Panc1 (cell line): ENCODE results near the gene SCRG1. TPM values are rescaled to one million over a fixed set of nuclear protein-coding genes. Genes with fewer than 3 reads are reported as not detected.

ENCODE experiments used
- ATAC-seq: fragments of 200-7000 bp; cut with Tn5 transposase; 2 replicates; pipeline ENCODE4 v1.9.1; 2020; ENCODE audit warnings: mild to moderate bottlenecking, moderate library complexity
- BruUV-seq: library from RNA; stranded (reverse); fragments of 400-500 nt; replicated peaks from 2 replicates; lab custom pipeline; 2021; lab: Mats Ljungman, UMichigan
- CTCF ChIA-PET: fragments of 300-600 bp; sonication (Branson Sonifier 250); formaldehyde crosslinking; loops from one replicate; lab custom pipeline; 2022; ENCODE audit warnings: antibody characterized with exemption; lab: Charles Lee
- POLR2A ChIA-PET: fragments of 300-600 bp; sonication (Branson Sonifier 250); formaldehyde crosslinking; loops from one replicate; lab custom pipeline; 2022; ENCODE audit warnings: antibody characterized with exemption; lab: Charles Lee
- DNase-seq: peaks from one replicate; pipeline ENCODE4 v3.0.0-alpha.2; 2010; ENCODE audit warnings: low read depth, low spot score
- H3K27ac ChIP-seq: 2 replicates; pipeline ENCODE4 v1.5.1; 2011; ENCODE audit warnings: mild to moderate bottlenecking, low read length, inconsistent platforms
- H3K27me3 ChIP-seq: fragments of 200-500 bp; sonication (Bioruptor generic); 2 replicates; pipeline ENCODE4 v1.6.0; 2014; ENCODE audit warnings: low read length, inconsistent platforms; ENCODE audit not compliant: control insufficient read depth, insufficient read depth
- H3K36me3 ChIP-seq: fragments of 200-500 bp; sonication (Bioruptor generic); 2 replicates; pipeline ENCODE4 v1.5.1; 2014; ENCODE audit warnings: inconsistent platforms, mild to moderate bottlenecking, low read length, moderate library complexity; ENCODE audit not compliant: control insufficient read depth, insufficient read depth
- H3K4me1 ChIP-seq: 2 replicates; pipeline ENCODE4 v1.5.1; 2011; ENCODE audit warnings: inconsistent platforms, mild to moderate bottlenecking, low read length, moderate library complexity; ENCODE audit not compliant: control insufficient read depth, insufficient read depth
- H3K4me3 ChIP-seq, 2 experiments: 2 replicates each; pipeline ENCODE4 v1.5.1; 2011 to 2012; ENCODE audit warnings: low read depth in 2 of 2, low read length in 2 of 2, mild to moderate bottlenecking in 2 of 2, inconsistent platforms in 1 of 2, moderate library complexity in 1 of 2
- H3K9me3 ChIP-seq: fragments of 200-500 bp; sonication (Bioruptor generic); 2 replicates; pipeline ENCODE4 v1.5.1; 2014; ENCODE audit warnings: low read depth, mild to moderate bottlenecking, inconsistent platforms, low read length, moderate library complexity; ENCODE audit not compliant: control insufficient read depth, insufficient read depth
- CTCF ChIP-seq: fragments of 450-650 bp; IDR thresholded peaks from 2 replicates; pipeline ENCODE4 v1.5.1; 2017; ENCODE audit warnings: mild to moderate bottlenecking
- POLR2AphosphoS5 ChIP-seq: IDR thresholded peaks from 2 replicates; pipeline ENCODE4 v1.6.1; 2012; ENCODE audit warnings: mild to moderate bottlenecking, low read depth, low read length, moderate library complexity
- REST ChIP-seq, 2 experiments: IDR thresholded peaks; 2 replicates each; pipeline ENCODE4 v1.6.1; 2011 to 2012; ENCODE audit warnings: low read depth in 2 of 2, control low read depth in 1 of 2, low read length in 1 of 2, mild to moderate bottlenecking in 1 of 2, moderate library complexity in 1 of 2; ENCODE audit not compliant: insufficient read depth in 1 of 2
- SIN3A ChIP-seq: IDR thresholded peaks from 2 replicates; pipeline ENCODE4 v1.6.1; 2012; ENCODE audit warnings: low read depth, mild to moderate bottlenecking, low read length, moderate library complexity, borderline replicate concordance; ENCODE audit not compliant: insufficient read depth
- TCF7L2 ChIP-seq: IDR thresholded peaks from 2 replicates; pipeline ENCODE4 v1.6.1; 2011; ENCODE audit warnings: mild to moderate bottlenecking, low read depth, low read length, inconsistent platforms
- in situ Hi-C: cut with HindIII; loops from 2 replicates; pipeline ENCODE4 v1.10.0; 2016; ENCODE audit warnings: low sequenced_read_pairs, low pct_unique_long_range_greater_than_20kb
- intact Hi-C: fragments of 100-400 bp; cut with micrococcal nuclease; formaldehyde crosslinking; loops from one replicate; pipeline ENCODE4 v1.10.0; 2022; ENCODE audit not compliant: unreplicated experiment
- total RNA-seq: library from RNA; stranded (reverse); gene quantifications from one replicate; pipeline ENCODE4 v1.2.1, GENCODE V29; 2021; ENCODE audit not compliant: unreplicated experiment

SCRG1 gene
- total RNA-seq, 1 experiment from 2014 or later, result not detected

GRCh38 chr4:173446416-173446815 is 47.5 kb upstream of the SCRG1 start:
- no TSS peak for BruUV-seq
- H3K4me3 ChIP-seq, result no peak overlapping the region
- intact Hi-C loops (no loop called here), in situ Hi-C loops (no loop called here)
- no peaks in the 10 kb centered on the region for H3K36me3 ChIP-seq
- no peak overlapping the region for H3K27ac ChIP-seq
- ATAC-seq (no peak), DNase-seq (no peak)
- H3K9me3 ChIP-seq, result no peaks in the 10 kb centered on the region
- ChIA-PET CTCF (no interaction called here), POLR2A (no interaction called here)
- H3K27me3 ChIP-seq, result no peaks in the 10 kb centered on the region
- H3K4me1 ChIP-seq, result no peaks in the 10 kb centered on the region
- TF ChIP-seq POLR2AphosphoS5 (no peak), SIN3A (no peak), TCF7L2 (no peak), REST (IDR thresholded peaks at IDR 0.05; ENCODE audit: insufficient read depth in 1 of 2, low read depth in 2 of 2, low read length in 1 of 2) (no peak), CTCF (no peak)

- Histone ChIP-seq H3K4me3 (no peak overlapping the region), H3K27me3 (no peaks in the 10 kb centered on the region), H3K4me1 (no peaks in the 10 kb centered on the region), H3K9me3 (no peaks in the 10 kb centered on the region), H3K36me3 (no peaks in the 10 kb centered on the region), H3K27ac (no peak overlapping the region)
- intact Hi-C loops, result no loop called here
- ChIA-PET POLR2A (no interaction called here), CTCF (no interaction called here)
- ATAC-seq (no peak), DNase-seq (no peak)
- TF ChIP-seq CTCF (no peak), SIN3A (no peak), POLR2AphosphoS5 (no peak), REST (IDR thresholded peaks at IDR 0.05; ENCODE audit: insufficient read depth in 1 of 2, low read depth in 2 of 2, low read length in 1 of 2) (no peak), TCF7L2 (no peak)
- in situ Hi-C loops, result no loop called here
- no TSS peak for BruUV-seq
These were observed 44.2 kb upstream of the SCRG1 start for GRCh38 chr4:173443121-173443520.
